ENCODE data around the gene CNIH4. TPM values are rescaled to one million over a fixed set of nuclear protein-coding genes. Genes with fewer than 3 reads are reported as not detected.

CNIH4 gene
- total RNA-seq (2021; ENCODE audit: unreplicated experiment) (48.9 TPM), Bru-seq, nascent RNA (percentile 83 among the genes with signal in this experiment), BruChase-seq, experiment 1, labeled RNA remaining after a 6-hour chase (percentile 90 among the genes with signal in this experiment), BruChase-seq, experiment 2, labeled RNA remaining after a 2-hour chase (percentile 89 among the genes with signal in this experiment)
- polyA plus RNA-seq (2012), result 87.1 and 96.0 TPM in 2 replicates
- long read RNA-seq, full-length matches to known transcripts, result 76 of 96 reads
- long read RNA-seq, partial matches to known transcripts, result 7 of 96 reads
- long read RNA-seq, other reads (novel, unspliced or antisense), result 13 of 96 reads

- H3K27me3 ChIP-seq (ENCODE audit: insufficient read depth, low read length), result no peaks in the 10 kb centered on the region
- ChIA-PET CTCF (no interaction called here), RAD21 (ENCODE audit: low non-redundant PET in 1 of 2, low total read pairs in 2 of 2, uncharacterized antibody in 2 of 2, unreplicated experiment in 2 of 2) (interaction anchor here in 1 of 2 experiments (0.5 kb wide), 1 partner anchor 568 kb away, joined by 3 read pairs; no protein-coding TSS in a partner anchor), POLR2A (no interaction called here)
- TF ChIP-seq ZBTB33 (IDR thresholded peaks at IDR 0.05; ENCODE audit: extremely low read depth, insufficient replicate concordance, low read length) (no peak), ZFX (IDR thresholded peaks at IDR 0.05) (peak; percentile 97), JUND (IDR thresholded peaks at IDR 0.05) (no peak; the same call in 1 of the 2 replicates), SP1 (IDR thresholded peaks at IDR 0.05; ENCODE audit: low read depth) (peak; percentile 74), CBX3 (IDR thresholded peaks at IDR 0.05; ENCODE audit: low read depth) (peak; percentile 14; the same call in 1 of the 2 replicates), SRF (IDR thresholded peaks at IDR 0.05; ENCODE audit: low read depth) (0 out of 2 replicates have a peak, but pooled peaks have one; percentile 46), FOSL1 (IDR thresholded peaks at IDR 0.05; ENCODE audit: low read depth) (peak; percentile 22; the same call in 1 of the 2 replicates), YY1 (IDR thresholded peaks at IDR 0.05; ENCODE audit: extremely low read depth, insufficient replicate concordance, low read depth, low read length) (peak; percentile 83), SIN3A (IDR thresholded peaks at IDR 0.05; ENCODE audit: low read depth) (peak; percentile 83), POLR2AphosphoS5 (IDR thresholded peaks at IDR 0.05; ENCODE audit: low read depth, low read length) (peak; percentile 96), EGR1 (IDR thresholded peaks at IDR 0.05; ENCODE audit: low read depth) (no peak; the same call in none of the 2 replicates), TCF7L2 (IDR thresholded peaks at IDR 0.05; ENCODE audit: borderline replicate concordance, extremely low read depth, insufficient read depth, insufficient read length) (peak; percentile 50), POLR2A (IDR thresholded peaks at IDR 0.05; ENCODE audit: borderline replicate concordance, extremely low read depth, insufficient read depth, insufficient read length) (peak; percentile 82), MAX (IDR thresholded peaks at IDR 0.05) (peak; percentile 57; the same call in 1 of the 2 replicates)
- ATAC-seq (peak; percentile 96), DNase-seq (ENCODE audit: low read depth, low spot score) (peak; percentile 93)
- peaks cover 40% of the 10 kb centered on the region for H3K79me2 ChIP-seq (ENCODE audit: insufficient read depth, low read length)
- peak within 1 kb of the TSS; percentile 85 for H2AFZ ChIP-seq (ENCODE audit: low read depth, low read length, poor library complexity, severe bottlenecking)
- peaks cover 4 to 9% of the 10 kb centered on the region in 2 experiments; a peak in 3 of 4 replicates for H3K4me1 ChIP-seq (ENCODE audit: control insufficient read depth in 1 of 2, insufficient read depth in 2 of 2, low read length in 2 of 2)
- H3K9ac ChIP-seq (ENCODE audit: low read length), result peak within 1 kb of the TSS; percentile 76
- no TSS peak for BruUV-seq (replicated peaks)
- no peaks in the 10 kb centered on the region for H3K9me2 ChIP-seq (ENCODE audit: insufficient read depth)
- H3K9me3 ChIP-seq (ENCODE audit: control insufficient read depth in 1 of 2, insufficient read depth in 1 of 2, low read depth in 1 of 2, low read length in 2 of 2), result no peaks in the 10 kb centered on the region
- H3K4me2 ChIP-seq (ENCODE audit: low read length), result peak within 1 kb of the TSS; percentile 95
- peak within 1 kb of the TSS; percentile 72 to 84 for H3K4me3 ChIP-seq (replicated peaks in 1 of 2; ENCODE audit: low read depth in 1 of 2, low read length in 2 of 2)
- H3K36me3 ChIP-seq (ENCODE audit: control insufficient read depth in 1 of 2, insufficient read depth in 2 of 2, low read length in 2 of 2), result no peaks in the 10 kb centered on the region
- H3K27ac ChIP-seq (ENCODE audit: low read depth, low read length), result peak within 1 kb of the TSS; percentile 67
- H4K20me1 ChIP-seq (ENCODE audit: insufficient read depth), result no peaks in the 10 kb centered on the region
- intact Hi-C loops (cut with micrococcal nuclease), result no loop called here
Observed at GRCh38 chr1:224356685-224357625, at the start of gene CNIH4. TSS of gene CNIH4 (plus strand) at chr1:224356879. CDS start at chr1:224356925, 46 bp downstream.

All from HCT116 (cell line).